HepG2 (cell line): ENCODE measurements around the gene ANKRD62.

ENCODE experiments used
- KLF16 ChIP-seq, 2 experiments: sonication (generic) in 1 of 2; formaldehyde crosslinking in 1 of 2; IDR thresholded peaks; 2 replicates each; pipeline versions ENCODE4 v1.6.1 to v1.8.0; 2016 to 2023; ENCODE audit warnings: missing genetic modification reagents in 2 of 2, missing compliant biosample characterization in 1 of 2
- RFX5 ChIP-seq: IDR thresholded peaks from 2 replicates; pipeline ENCODE4 v1.6.1; 2011; ENCODE audit warnings: low read depth, low read length, improper control_type of control experiment
- ZKSCAN5 ChIP-seq: sonication (generic); formaldehyde crosslinking; IDR thresholded peaks from 2 replicates; pipeline ENCODE4 v1.5.1; 2020; ENCODE audit warnings: mild to moderate bottlenecking, missing genetic modification reagents
- ZNF350 ChIP-seq: sonication (generic); formaldehyde crosslinking; IDR thresholded peaks from 2 replicates; pipeline ENCODE4 v1.4.0; 2020; ENCODE audit warnings: mild to moderate bottlenecking, low read depth, missing genetic modification reagents, borderline replicate concordance
- ZNF660 ChIP-seq: sonication (generic); formaldehyde crosslinking; IDR thresholded peaks from 2 replicates; pipeline ENCODE4 v1.5.1; 2020; ENCODE audit warnings: mild to moderate bottlenecking, low read depth, missing genetic modification reagents, borderline replicate concordance
- TF ChIP-seq, protein P1 (sequence below): sonication (generic); formaldehyde crosslinking; IDR thresholded peaks from 2 replicates; pipeline ENCODE4 v1.5.0; 2020; ENCODE audit warnings: mild to moderate bottlenecking, missing genetic modification reagents, moderate library complexity

DNA sequence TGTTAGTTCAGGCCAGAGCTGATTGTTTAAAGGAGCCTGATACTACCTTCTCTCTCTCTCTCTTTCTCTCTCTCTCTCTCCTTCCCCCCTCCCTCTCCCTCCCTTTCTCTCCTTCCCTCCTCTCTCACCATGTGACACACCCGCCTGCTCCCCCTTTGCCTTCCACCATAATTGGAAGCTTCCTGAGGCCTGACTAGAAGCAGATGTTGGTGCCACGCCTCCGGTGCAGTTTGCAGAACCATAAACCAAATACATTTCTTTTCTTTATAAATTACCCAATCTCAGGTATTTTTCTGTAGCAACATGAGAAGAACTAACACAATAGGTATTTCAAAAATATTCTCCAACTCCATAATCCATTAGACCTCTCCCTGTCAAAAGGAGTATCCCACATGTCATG, 62.4 kb downstream of the ANKRD62 start:
- no peak for TF ChIP-seq KLF16 (CRISPR knock-in tag; IDR thresholded peaks at IDR 0.05)
- TF ChIP-seq RFX5: no peak
- TF ChIP-seq, protein P1, sequence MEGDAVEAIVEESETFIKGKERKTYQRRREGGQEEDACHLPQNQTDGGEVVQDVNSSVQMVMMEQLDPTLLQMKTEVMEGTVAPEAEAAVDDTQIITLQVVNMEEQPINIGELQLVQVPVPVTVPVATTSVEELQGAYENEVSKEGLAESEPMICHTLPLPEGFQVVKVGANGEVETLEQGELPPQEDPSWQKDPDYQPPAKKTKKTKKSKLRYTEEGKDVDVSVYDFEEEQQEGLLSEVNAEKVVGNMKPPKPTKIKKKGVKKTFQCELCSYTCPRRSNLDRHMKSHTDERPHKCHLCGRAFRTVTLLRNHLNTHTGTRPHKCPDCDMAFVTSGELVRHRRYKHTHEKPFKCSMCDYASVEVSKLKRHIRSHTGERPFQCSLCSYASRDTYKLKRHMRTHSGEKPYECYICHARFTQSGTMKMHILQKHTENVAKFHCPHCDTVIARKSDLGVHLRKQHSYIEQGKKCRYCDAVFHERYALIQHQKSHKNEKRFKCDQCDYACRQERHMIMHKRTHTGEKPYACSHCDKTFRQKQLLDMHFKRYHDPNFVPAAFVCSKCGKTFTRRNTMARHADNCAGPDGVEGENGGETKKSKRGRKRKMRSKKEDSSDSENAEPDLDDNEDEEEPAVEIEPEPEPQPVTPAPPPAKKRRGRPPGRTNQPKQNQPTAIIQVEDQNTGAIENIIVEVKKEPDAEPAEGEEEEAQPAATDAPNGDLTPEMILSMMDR (CRISPR knock-in tag): no peak
- no peak for TF ChIP-seq ZKSCAN5 (CRISPR knock-in tag)
- no peak for TF ChIP-seq ZNF350 (CRISPR knock-in tag)
- no peak for TF ChIP-seq ZNF660 (CRISPR knock-in tag)
